ENCODE results near the gene ANXA4.

ANXA4 gene

DNA sequence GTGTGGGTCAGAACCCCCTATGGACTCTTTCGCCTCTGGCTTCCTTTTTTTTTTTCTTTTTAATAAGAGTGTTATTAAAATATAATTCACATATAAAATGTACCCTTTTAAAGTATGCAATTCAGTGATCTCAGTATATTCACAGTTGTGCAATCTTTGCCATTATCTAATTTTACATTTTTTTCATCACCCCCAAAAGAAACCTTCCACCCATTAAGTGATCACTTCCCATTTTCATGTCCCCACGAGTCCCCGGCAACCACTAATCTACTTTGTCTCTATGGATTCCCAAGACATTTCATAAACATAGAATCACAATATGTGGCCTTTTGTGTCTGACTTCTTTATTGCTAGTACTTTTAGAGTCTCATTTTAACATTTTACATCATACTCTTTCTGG lies 38.7 kb upstream of the ANXA4 start:
- no peak for DNase-seq (ENCODE audit: insufficient read length, low spot score)
- TF ChIP-seq POU2F2 (IDR thresholded peaks at IDR 0.05; ENCODE audit: low read depth, low read length): no peak
- TF ChIP-seq SPI1 (IDR thresholded peaks at IDR 0.05; ENCODE audit: low read depth, low read length): peak; percentile 71
- FAIRE-seq: peak; percentile 57

DNA sequence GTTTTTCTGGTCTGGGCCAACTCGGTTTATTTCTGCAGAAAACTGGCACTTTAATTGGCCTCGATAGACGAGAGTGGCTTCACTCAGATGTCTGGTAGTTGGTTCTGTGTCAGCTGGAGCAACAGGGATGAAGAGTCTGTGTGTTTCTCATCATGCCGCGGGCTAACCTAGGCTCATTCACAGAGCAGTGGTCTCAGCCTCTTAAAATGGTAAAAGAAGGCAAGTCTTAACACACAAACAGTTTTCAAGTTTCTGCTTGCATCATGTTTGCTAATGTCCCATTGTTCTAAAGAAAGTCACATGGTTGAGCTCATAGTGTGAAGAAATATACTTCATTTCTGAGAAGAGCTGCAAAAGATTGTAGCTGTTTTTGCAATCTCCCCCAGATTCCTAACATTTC lies 37.5 kb upstream of the ANXA4 start:
- TF ChIP-seq TAF1 (IDR thresholded peaks at IDR 0.05; ENCODE audit: low read depth, low read length): no peak
- no peak for TF ChIP-seq SPI1 (IDR thresholded peaks at IDR 0.05; ENCODE audit: low read depth, low read length)
- TF ChIP-seq PAX5 (IDR thresholded peaks at IDR 0.05; ENCODE audit: insufficient read depth, low read length, severe bottlenecking): no peak
- DNase-seq (ENCODE audit: insufficient read length, low spot score): no peak
- no peak for FAIRE-seq

DNA sequence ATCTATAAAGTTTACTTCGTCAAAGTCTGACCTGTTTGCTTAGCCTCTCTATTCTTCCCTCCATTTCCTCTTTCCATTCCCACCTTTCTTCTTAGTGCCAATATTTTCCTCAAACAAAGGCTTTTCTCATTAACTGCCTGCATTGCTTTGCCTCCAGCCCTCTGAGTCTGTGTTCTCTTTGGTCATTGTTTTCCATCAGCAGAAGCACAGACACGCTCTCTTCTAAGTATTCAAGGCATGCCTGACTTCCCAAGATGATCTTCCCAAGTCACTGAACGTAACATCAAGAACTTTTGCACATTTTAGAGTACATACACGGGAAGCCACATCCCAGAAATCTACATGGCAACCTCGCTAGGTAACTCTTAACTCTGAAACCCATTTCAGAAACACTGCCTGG lies 32.6 kb upstream of the ANXA4 start:
- DNase-seq (ENCODE audit: insufficient read length, low spot score) (no peak), FAIRE-seq (no peak)
- TF ChIP-seq POU2F2 (IDR thresholded peaks at IDR 0.05; ENCODE audit: low read depth, low read length): no peak
- no peak for TF ChIP-seq TAF1 (IDR thresholded peaks at IDR 0.05; ENCODE audit: low read depth, low read length)
- no peak for TF ChIP-seq SPI1 (IDR thresholded peaks at IDR 0.05; ENCODE audit: low read depth, low read length)
- TF ChIP-seq POLR2AphosphoS5 (IDR thresholded peaks at IDR 0.05; ENCODE audit: low read depth, low read length): no peak
- no peak for TF ChIP-seq PAX5 (IDR thresholded peaks at IDR 0.05; ENCODE audit: insufficient read depth, low read length, severe bottlenecking)
- no peak for TF ChIP-seq POLR2A (IDR thresholded peaks at IDR 0.05; ENCODE audit: low read depth, low read length)

DNA sequence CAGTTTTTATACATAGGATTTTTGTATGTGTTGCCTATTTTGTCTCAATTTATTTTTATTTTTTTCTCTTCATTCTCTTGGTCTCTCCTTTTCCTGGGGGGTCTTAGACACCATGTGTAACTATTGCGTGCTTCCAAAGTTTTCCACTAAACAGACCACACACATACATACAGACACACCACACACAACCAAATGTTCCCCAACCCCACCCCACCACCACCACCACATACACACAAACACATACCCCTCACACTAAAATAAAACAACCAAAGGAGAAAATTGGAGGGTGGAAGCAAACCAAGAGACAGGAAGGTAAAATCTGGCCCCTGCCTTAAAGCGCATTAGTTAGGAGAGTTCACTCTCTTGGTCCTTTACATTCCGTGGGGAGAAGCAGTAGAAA lies 30.0 kb upstream of the ANXA4 start:
- no peak for TF ChIP-seq POLR2AphosphoS5 (IDR thresholded peaks at IDR 0.05; ENCODE audit: low read depth, low read length)
- no peak for FAIRE-seq
- DNase-seq (ENCODE audit: insufficient read length, low spot score): no peak

DNA sequence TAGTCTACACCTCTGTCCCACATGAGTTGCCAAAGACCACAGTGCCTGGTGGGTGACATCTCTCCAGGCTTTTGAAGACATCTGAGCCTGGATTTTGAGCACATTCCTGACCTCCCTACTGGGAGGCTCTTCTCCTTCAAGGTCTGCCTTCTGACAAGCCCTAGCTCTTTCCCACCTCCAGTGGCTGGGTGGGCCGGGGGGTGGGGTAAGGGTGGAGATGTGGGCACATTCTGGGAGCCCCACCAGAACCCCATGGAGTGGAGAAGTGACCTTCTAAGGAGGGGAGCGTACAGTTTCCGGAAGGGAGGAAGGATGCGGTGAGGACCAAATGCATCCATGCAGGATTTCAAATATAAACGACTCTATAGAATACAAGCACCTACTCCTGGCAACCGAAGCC lies 27.9 kb upstream of the ANXA4 start:
- DNase-seq (ENCODE audit: insufficient read length, low spot score): no peak
- TF ChIP-seq TAF1 (IDR thresholded peaks at IDR 0.05; ENCODE audit: low read depth, low read length) (no peak), SPI1 (IDR thresholded peaks at IDR 0.05; ENCODE audit: low read depth, low read length) (no peak), PAX5 (IDR thresholded peaks at IDR 0.05; ENCODE audit: insufficient read depth, low read length, severe bottlenecking) (no peak), POU2F2 (IDR thresholded peaks at IDR 0.05; ENCODE audit: low read depth, low read length) (no peak), POLR2A (IDR thresholded peaks at IDR 0.05; ENCODE audit: low read depth, low read length) (no peak)
- FAIRE-seq: no peak

DNA sequence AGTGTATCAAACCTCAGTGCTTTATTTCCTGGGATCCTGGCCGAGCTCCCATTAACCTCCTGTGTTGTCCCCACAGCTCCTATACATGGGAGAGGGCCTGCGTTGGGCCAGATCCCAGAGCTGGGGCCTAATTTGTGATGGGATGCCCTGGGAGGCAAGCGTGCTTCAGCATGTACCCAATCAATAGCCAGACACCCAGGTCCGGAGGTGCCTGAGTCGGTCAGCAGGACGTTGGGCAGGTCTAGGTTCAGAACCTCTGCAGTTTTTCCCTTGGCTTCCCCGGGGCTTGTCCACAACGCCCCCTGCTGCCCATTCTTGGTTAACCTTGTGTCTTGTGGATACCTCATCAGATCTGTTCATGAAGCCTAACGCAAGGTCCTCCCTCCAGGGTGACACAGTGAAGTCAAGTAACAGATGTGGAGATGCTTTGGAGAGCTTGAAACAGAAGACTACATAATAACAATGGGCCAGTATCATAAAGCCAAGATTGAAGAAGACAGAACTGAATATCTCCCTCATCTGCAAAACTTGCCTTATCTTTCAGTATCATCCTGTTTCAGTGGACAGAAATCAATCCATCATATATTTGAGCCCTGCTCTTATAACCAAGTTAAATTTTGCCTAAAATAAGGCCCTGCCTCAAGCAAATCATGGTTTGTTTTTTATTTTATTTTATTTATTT lies 27.3 kb upstream of the ANXA4 start:
- FAIRE-seq: peak; percentile 93
- DNase-seq (ENCODE audit: insufficient read length, low spot score): peak; percentile 40

DNA sequence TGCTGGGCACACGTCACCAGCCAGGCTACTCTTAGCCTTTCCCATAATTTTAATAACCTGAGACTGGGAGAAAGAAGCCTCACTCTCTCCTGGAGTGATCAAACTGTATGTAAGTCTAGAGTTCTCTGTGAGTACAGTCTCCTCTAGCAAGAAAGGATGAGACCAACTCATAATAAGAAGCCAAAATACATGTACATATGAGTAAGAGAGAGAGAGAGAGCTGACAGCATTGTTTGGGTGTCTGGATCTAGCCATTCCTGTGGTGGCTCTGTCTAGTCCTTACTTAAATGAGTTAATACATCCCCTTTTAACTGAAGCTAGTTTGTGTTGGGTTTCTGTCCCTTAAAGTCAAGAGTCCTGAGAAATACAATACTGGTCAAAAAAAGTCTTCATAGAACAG lies 26.0 kb upstream of the ANXA4 start:
- no peak for DNase-seq (ENCODE audit: insufficient read length, low spot score)

DNA sequence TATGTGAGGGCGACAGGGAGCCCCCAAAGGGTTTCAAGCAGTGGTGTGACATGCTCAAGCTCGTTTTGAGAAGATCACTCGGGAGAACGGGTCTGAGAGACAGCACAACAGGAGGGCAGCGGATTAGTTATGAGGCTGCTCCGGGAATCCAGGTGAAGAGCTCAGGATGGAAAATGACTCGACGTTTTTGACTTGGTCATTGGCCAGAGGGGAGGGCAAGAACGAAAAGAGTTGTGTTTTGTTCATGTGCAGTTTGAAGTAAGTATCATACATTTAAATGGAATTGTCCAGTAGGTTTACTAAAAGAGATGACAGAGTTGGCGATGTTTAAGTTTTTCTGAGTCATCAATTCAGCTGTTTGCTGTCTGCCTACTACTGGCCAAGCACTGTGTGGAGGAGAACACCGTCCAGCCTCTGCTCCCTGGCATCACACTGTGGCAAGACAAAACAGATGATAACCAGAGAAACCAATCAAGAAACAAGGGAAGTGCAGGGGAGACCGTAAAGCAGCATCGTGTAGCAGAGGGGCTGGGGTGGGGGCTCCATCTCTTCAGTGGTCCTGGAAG lies 25.3 kb upstream of the ANXA4 start:
- no peak for DNase-seq (ENCODE audit: insufficient read length, low spot score)

More for the DNA sequence above, 26.0 kb upstream of the ANXA4 start:
- TF ChIP-seq POLR2A (IDR thresholded peaks at IDR 0.05; ENCODE audit: low read depth, low read length): no peak
- TF ChIP-seq SPI1 (IDR thresholded peaks at IDR 0.05; ENCODE audit: low read depth, low read length): no peak
- TF ChIP-seq PAX5 (IDR thresholded peaks at IDR 0.05; ENCODE audit: insufficient read depth, low read length, severe bottlenecking): no peak
- no peak for TF ChIP-seq TAF1 (IDR thresholded peaks at IDR 0.05; ENCODE audit: low read depth, low read length)
- no peak for TF ChIP-seq POLR2AphosphoS5 (IDR thresholded peaks at IDR 0.05; ENCODE audit: low read depth, low read length)
- no peak for TF ChIP-seq POU2F2 (IDR thresholded peaks at IDR 0.05; ENCODE audit: low read depth, low read length)
- no peak for FAIRE-seq

DNA sequence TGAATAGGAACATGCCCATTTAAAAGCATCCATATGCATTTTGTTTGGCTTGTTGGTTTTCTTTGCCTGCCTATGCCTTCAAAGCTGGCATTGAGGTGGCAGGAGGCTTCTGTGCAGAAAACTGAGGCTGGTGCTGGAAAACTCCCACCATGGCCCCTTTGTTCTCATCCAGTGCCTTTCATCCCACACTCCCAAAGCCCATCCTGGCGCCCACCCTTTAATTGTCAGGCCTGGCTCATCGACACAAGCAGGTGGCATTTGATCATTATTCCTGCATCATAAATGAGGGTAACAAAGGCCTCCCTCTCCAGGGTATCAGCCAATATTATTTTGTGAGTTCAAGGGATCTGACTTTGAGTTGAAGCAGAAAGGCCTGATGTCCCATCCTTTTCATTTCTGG lies 24.7 kb upstream of the ANXA4 start:
- DNase-seq (ENCODE audit: insufficient read length, low spot score) (no peak), FAIRE-seq (no peak)
- TF ChIP-seq SPI1 (IDR thresholded peaks at IDR 0.05; ENCODE audit: low read depth, low read length) (no peak), PAX5 (IDR thresholded peaks at IDR 0.05; ENCODE audit: insufficient read depth, low read length, severe bottlenecking) (no peak), TAF1 (IDR thresholded peaks at IDR 0.05; ENCODE audit: low read depth, low read length) (no peak), POLR2A (IDR thresholded peaks at IDR 0.05; ENCODE audit: low read depth, low read length) (no peak), POU2F2 (IDR thresholded peaks at IDR 0.05; ENCODE audit: low read depth, low read length) (no peak), POLR2AphosphoS5 (IDR thresholded peaks at IDR 0.05; ENCODE audit: low read depth, low read length) (no peak)

More for the DNA sequence above, 25.3 kb upstream of the ANXA4 start:
- TF ChIP-seq PAX5 (IDR thresholded peaks at IDR 0.05; ENCODE audit: insufficient read depth, low read length, severe bottlenecking) (no peak), POLR2AphosphoS5 (IDR thresholded peaks at IDR 0.05; ENCODE audit: low read depth, low read length) (no peak), POLR2A (IDR thresholded peaks at IDR 0.05; ENCODE audit: low read depth, low read length) (no peak), TAF1 (IDR thresholded peaks at IDR 0.05; ENCODE audit: low read depth, low read length) (no peak), POU2F2 (IDR thresholded peaks at IDR 0.05; ENCODE audit: low read depth, low read length) (no peak), SPI1 (IDR thresholded peaks at IDR 0.05; ENCODE audit: low read depth, low read length) (no peak)
- FAIRE-seq: no peak

DNA sequence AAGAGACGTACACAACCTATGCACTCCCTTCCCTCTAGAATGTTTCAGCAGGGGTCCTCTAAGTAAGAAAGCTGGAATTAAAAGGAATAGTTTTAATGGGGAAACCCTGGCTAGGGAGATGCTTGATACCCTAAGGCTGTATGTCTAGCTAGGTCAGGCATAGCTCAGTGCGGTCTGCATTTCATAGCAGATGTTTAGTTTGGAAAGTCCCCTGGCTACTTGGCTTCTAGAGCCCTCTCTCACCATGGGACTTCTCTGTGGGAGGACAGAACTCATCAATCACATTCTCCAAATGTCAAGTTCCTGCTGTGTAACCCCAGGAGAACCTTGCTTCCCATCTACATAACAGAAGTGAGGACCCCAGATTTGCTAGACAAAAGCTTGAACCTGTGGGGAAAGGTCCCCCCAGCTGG lies 24.1 kb upstream of the ANXA4 start:
- DNase-seq (ENCODE audit: insufficient read length, low spot score) (no peak), FAIRE-seq (no peak)
- TF ChIP-seq TAF1 (IDR thresholded peaks at IDR 0.05; ENCODE audit: low read depth, low read length): no peak
- TF ChIP-seq POU2F2 (IDR thresholded peaks at IDR 0.05; ENCODE audit: low read depth, low read length): no peak
- no peak for TF ChIP-seq POLR2A (IDR thresholded peaks at IDR 0.05; ENCODE audit: low read depth, low read length)
- no peak for TF ChIP-seq PAX5 (IDR thresholded peaks at IDR 0.05; ENCODE audit: insufficient read depth, low read length, severe bottlenecking)
- no peak for TF ChIP-seq SPI1 (IDR thresholded peaks at IDR 0.05; ENCODE audit: low read depth, low read length)
- TF ChIP-seq POLR2AphosphoS5 (IDR thresholded peaks at IDR 0.05; ENCODE audit: low read depth, low read length): no peak
